ENCODE measurements around the gene EP400. TPM values are rescaled to one million over a fixed set of nuclear protein-coding genes. Genes with fewer than 3 reads are reported as not detected.

The EP400 gene
- total and polyA plus RNA-seq, 2 of the 8 experiments (the other 6 are each of a cell fraction or from before 2014, with no cell fraction given) = 13.1 to 69.7 TPM

GRCh38 chr12:132071830-132072384 is 122.2 kb downstream of the EP400 start:
- Histone ChIP-seq H3K4me2 (ENCODE audit: insufficient read depth in 1 of 2, low read depth in 2 of 2, low read length in 2 of 2) (no peak overlapping the region), H2BK12ac (ENCODE audit: low read depth, low read length) (no peak overlapping the region), H2BK120ac (replicated peaks; ENCODE audit: low read depth, low read length) (no peak overlapping the region), H4K8ac (ENCODE audit: extremely low read depth, insufficient read depth, low read length) (peak overlapping the region; percentile 35; the same call in 1 of the 2 replicates), H4K91ac (replicated peaks; ENCODE audit: insufficient read length, low read length) (no peak overlapping the region), H3K27ac (ENCODE audit: low read depth, low read length) (no peak overlapping the region), H3K56ac (replicated peaks; ENCODE audit: insufficient read length, low read depth, low read length) (no peak overlapping the region), H3K4me3 (ENCODE audit: extremely low read depth in 1 of 4, insufficient read depth in 2 of 4, low read depth in 3 of 4, low read length in 4 of 4) (no peak overlapping the region), H3K4ac (replicated peaks; ENCODE audit: insufficient read length, low read depth, low read length) (no peak overlapping the region), H3K4me1 (replicated peaks in 1 of 4; ENCODE audit: control insufficient read depth in 3 of 4, insufficient read depth in 4 of 4, low read length in 3 of 4) (no peaks in the 10 kb centered on the region), H3K9ac (replicated peaks in 1 of 4; ENCODE audit: extremely low read depth in 1 of 4, low read depth in 3 of 4, low read length in 3 of 4) (no peak overlapping the region), H2BK5ac (ENCODE audit: low read depth, low read length) (no peak overlapping the region), H4K20me1 (replicated peaks in 1 of 2; ENCODE audit: control insufficient read depth in 1 of 2, insufficient read depth in 2 of 2, low read length in 2 of 2) (peaks cover 0 to 11% of the 10 kb centered on the region in 2 experiments), H2AK5ac (ENCODE audit: low read depth, low read length) (no peak overlapping the region), H2AFZ (ENCODE audit: low read length) (no peak overlapping the region), H3K79me2 (ENCODE audit: control insufficient read depth in 1 of 2, insufficient read depth in 2 of 2, low read length in 2 of 2) (no peaks in the 10 kb centered on the region), H4K5ac (ENCODE audit: insufficient read length, low read depth, low read length) (no peak overlapping the region), H3K36me3 (ENCODE audit: control insufficient read depth in 2 of 4, insufficient read depth in 4 of 4, low read length in 3 of 4) (peaks cover 21 to 44% (median 37%) of the 10 kb centered on the region in 4 experiments), H3K14ac (ENCODE audit: insufficient read length) (no peak overlapping the region), H2BK15ac (ENCODE audit: low read length) (no peak overlapping the region), H2BK20ac (ENCODE audit: low read length) (no peak overlapping the region), H3K9me3 (ENCODE audit: insufficient read depth in 2 of 2, low read depth in 1 of 2, low read length in 1 of 2) (no peaks in the 10 kb centered on the region), H3K27me3 (replicated peaks in 1 of 4; ENCODE audit: control insufficient read depth in 3 of 4, extremely low read depth in 1 of 4, insufficient read depth in 3 of 4, low read length in 3 of 4) (no peaks in the 10 kb centered on the region), H3K18ac (ENCODE audit: extremely low read depth, low read length) (no peak overlapping the region), H3K23ac (ENCODE audit: insufficient read length) (no peak overlapping the region), H3K23me2 (ENCODE audit: low read depth, low read length) (no peaks in the 10 kb centered on the region), H3K79me1 (ENCODE audit: low read depth, low read length) (no peaks in the 10 kb centered on the region)
- POLR2A ChIA-PET (ENCODE audit: partially characterized antibody) = no interaction called here
- FAIRE-seq (no peak), DNase-seq (ENCODE audit: low read depth in 1 of 2, low spot score in 2 of 2) (no peak)
- CTCF ChIA-PET (ENCODE audit: partially characterized antibody) = no interaction called here
- WGBS, 2 experiments (ENCODE audit: extremely low coverage in 1 of 2, insufficient coverage in 1 of 2, insufficient read length in 1 of 2, insufficient replicate concordance in 2 of 2, low coverage in 1 of 2, low lambda C conversion rate in 2 of 2, missing lambda C conversion rate in 1 of 2) = 97% methylated on average over 14 of the region's 14 CpGs; no CpG with 5 or more reads in 1 of the 2 experiments
- no peak for TF ChIP-seq CTCF (IDR thresholded peaks at IDR 0.05; ENCODE audit: control extremely low read depth in 1 of 3, insufficient read depth in 1 of 3, low read depth in 1 of 3, low read length in 3 of 3)
- no peak for TF ChIP-seq SUZ12 (IDR thresholded peaks at IDR 0.05; ENCODE audit: low read length)
- TF ChIP-seq JUND (IDR thresholded peaks at IDR 0.05; ENCODE audit: low read length) = no peak
- no peak for TF ChIP-seq SIN3A (conservative IDR thresholded peaks at IDR 0.05 in 1 of 2, IDR thresholded peaks at IDR 0.05 in 1 of 2; ENCODE audit: low read depth in 1 of 2, low read length in 2 of 2)
- TF ChIP-seq HDAC6 (IDR thresholded peaks at IDR 0.05; ENCODE audit: low read depth, low read length) = no peak
- no peak for TF ChIP-seq SIX5 (IDR thresholded peaks at IDR 0.05; ENCODE audit: low read depth, low read length)
- TF ChIP-seq TEAD4 (IDR thresholded peaks at IDR 0.05; ENCODE audit: low read depth, low read length) = no peak
- no peak for TF ChIP-seq SP1 (IDR thresholded peaks at IDR 0.05; ENCODE audit: low read depth, low read length)
- no peak for TF ChIP-seq ATF2 (IDR thresholded peaks at IDR 0.05; ENCODE audit: low read length)
- no peak for TF ChIP-seq RFX5 (IDR thresholded peaks at IDR 0.05; ENCODE audit: borderline replicate concordance, low read depth, low read length)

Measured in H1 (cell line).